Activated B cell treated with CpG ODN at 0.5 μM for 24 hours (primary cell): Measurements from ENCODE around the gene SLC9A7. TPM values are rescaled to one million over a fixed set of nuclear protein-coding genes. Genes with fewer than 3 reads are reported as not detected.

Experiments used
- ATAC-seq: fragments of 200-7000 bp; cut with Tn5 transposase; one replicate; pipeline ENCODE4 v1.10.0; 2021; ENCODE audit warnings: low read depth, mild to moderate bottlenecking, moderate library complexity
- CTCF ChIA-PET: fragments of 350-600 bp; sonication (Branson Sonifier 250); formaldehyde crosslinking; loops from one replicate; lab custom pipeline; 2021; ENCODE audit warnings: antibody characterized with exemption; lab: Charles Lee
- POLR2A ChIA-PET: fragments of 350-600 bp; sonication (Branson Sonifier 250); formaldehyde crosslinking; loops from one replicate; lab custom pipeline; 2021; ENCODE audit warnings: antibody characterized with exemption; lab: Charles Lee
- DNase-seq: peaks from one replicate; pipeline ENCODE4 v3.0.0; 2022
- H3K27ac Mint-ChIP-seq: one replicate; pipeline ENCODE4 v1.8.0; 2020; ENCODE audit warnings: mixed read lengths
- H3K27me3 Mint-ChIP-seq: one replicate; pipeline ENCODE4 v1.8.0; 2021; ENCODE audit warnings: mixed read lengths
- H3K36me3 Mint-ChIP-seq: one replicate; pipeline ENCODE4 v1.8.0; 2021; ENCODE audit warnings: low read depth, mixed read lengths
- H3K4me1 Mint-ChIP-seq: one replicate; pipeline ENCODE4 v1.8.0; 2021; ENCODE audit warnings: mixed read lengths
- H3K4me3 Mint-ChIP-seq: one replicate; pipeline ENCODE4 v1.8.0; 2020; ENCODE audit warnings: mild to moderate bottlenecking, mixed read lengths
- H3K9me3 Mint-ChIP-seq: one replicate; pipeline ENCODE4 v1.8.0; 2020; ENCODE audit warnings: mixed read lengths
- intact Hi-C: fragments of 100-400 bp; cut with micrococcal nuclease; formaldehyde crosslinking; loops from one replicate; pipeline ENCODE4 v1.15.1; 2024
- total RNA-seq: library from RNA; stranded (reverse); gene quantifications from 2 replicates; pipeline ENCODE4 v1.2.3, GENCODE V29; 2022
- TF ChIP-seq, protein P1 (sequence below): fragments of 200-600 bp; IDR thresholded peaks from one replicate; pipeline ENCODE4 v1.8.0; 2022; ENCODE audit warnings: antibody characterized with exemption, mild to moderate bottlenecking

The SLC9A7 gene
- total RNA-seq, 1 donor from 2014 or later = 55.1 TPM

- POLR2A ChIA-PET = no interaction called here
- Mint-ChIP-seq H3K9me3 (no peaks in the 10 kb centered on the region), H3K36me3 (peaks cover 10% of the 10 kb centered on the region), H3K4me3 (no peak overlapping the region), H3K27me3 (no peaks in the 10 kb centered on the region), H3K4me1 (peaks cover 15% of the 10 kb centered on the region), H3K27ac (no peak overlapping the region)
- TF ChIP-seq, protein P1, sequence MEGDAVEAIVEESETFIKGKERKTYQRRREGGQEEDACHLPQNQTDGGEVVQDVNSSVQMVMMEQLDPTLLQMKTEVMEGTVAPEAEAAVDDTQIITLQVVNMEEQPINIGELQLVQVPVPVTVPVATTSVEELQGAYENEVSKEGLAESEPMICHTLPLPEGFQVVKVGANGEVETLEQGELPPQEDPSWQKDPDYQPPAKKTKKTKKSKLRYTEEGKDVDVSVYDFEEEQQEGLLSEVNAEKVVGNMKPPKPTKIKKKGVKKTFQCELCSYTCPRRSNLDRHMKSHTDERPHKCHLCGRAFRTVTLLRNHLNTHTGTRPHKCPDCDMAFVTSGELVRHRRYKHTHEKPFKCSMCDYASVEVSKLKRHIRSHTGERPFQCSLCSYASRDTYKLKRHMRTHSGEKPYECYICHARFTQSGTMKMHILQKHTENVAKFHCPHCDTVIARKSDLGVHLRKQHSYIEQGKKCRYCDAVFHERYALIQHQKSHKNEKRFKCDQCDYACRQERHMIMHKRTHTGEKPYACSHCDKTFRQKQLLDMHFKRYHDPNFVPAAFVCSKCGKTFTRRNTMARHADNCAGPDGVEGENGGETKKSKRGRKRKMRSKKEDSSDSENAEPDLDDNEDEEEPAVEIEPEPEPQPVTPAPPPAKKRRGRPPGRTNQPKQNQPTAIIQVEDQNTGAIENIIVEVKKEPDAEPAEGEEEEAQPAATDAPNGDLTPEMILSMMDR = no peak
- CTCF ChIA-PET = no interaction called here
- intact Hi-C loops = no loop called here
- ATAC-seq (no peak), DNase-seq (no peak)
Observed at GRCh38 chrX:46588263-46588662, 170.7 kb downstream of the SLC9A7 start.

DNA sequence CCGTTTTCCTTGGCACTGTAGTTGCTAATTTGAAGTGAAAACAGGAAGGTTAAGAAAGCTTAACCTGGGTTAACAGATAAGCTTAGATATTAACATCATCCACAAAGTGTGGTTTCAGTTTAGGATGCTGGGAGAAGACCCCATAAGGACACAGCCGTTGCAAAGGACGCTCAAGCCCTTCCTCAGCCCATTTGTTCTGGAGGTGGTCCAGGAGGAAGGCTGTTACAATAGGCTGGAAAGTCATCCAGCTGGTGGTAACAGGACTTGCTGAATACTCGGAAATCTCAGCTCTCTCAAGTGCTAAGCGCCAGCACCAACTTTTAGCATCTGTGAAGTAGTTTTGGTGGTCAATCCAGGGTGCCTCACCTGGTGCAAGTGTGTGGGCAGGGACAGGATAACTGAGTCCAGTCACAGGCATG is 171.2 kb downstream of the SLC9A7 start:
- intact Hi-C loops = no loop called here
- TF ChIP-seq, protein P1 = no peak
- ATAC-seq (no peak), DNase-seq (no peak)
- Mint-ChIP-seq H3K27ac (no peak overlapping the region), H3K4me3 (no peak overlapping the region), H3K4me1 (peaks cover 15% of the 10 kb centered on the region), H3K27me3 (no peaks in the 10 kb centered on the region), H3K9me3 (no peaks in the 10 kb centered on the region), H3K36me3 (peaks cover 10% of the 10 kb centered on the region)
- CTCF ChIA-PET = no interaction called here
- POLR2A ChIA-PET = interaction anchor here (0.9 kb wide), 1 partner anchor 11 kb away, joined by 3 read pairs; no protein-coding TSS in a partner anchor

GRCh38 chrX:46587158-46587557 is 171.8 kb downstream of the SLC9A7 start:
- H3K27ac Mint-ChIP-seq = no peak overlapping the region
- ATAC-seq = no peak
- POLR2A ChIA-PET = interaction anchor here (0.9 kb wide), 1 partner anchor 11 kb away, joined by 3 read pairs; no protein-coding TSS in a partner anchor

GRCh38 chrX:46584736-46585135 is 174.2 kb downstream of the SLC9A7 start:
- ChIA-PET POLR2A (no interaction called here), CTCF (no interaction called here)
- DNase-seq = no peak
- Mint-ChIP-seq H3K4me3 (no peak overlapping the region), H3K27me3 (no peaks in the 10 kb centered on the region), H3K27ac (no peak overlapping the region), H3K4me1 (peaks cover 17% of the 10 kb centered on the region), H3K36me3 (peaks cover 9% of the 10 kb centered on the region), H3K9me3 (no peaks in the 10 kb centered on the region)
- intact Hi-C loops = no loop called here
- TF ChIP-seq, protein P1 = no peak
- ATAC-seq = no peak

More at GRCh38 chrX:46587158-46587557, 171.8 kb downstream of the SLC9A7 start:
- CTCF ChIA-PET = no interaction called here
- H3K4me1 Mint-ChIP-seq = peaks cover 15% of the 10 kb centered on the region
- no peak for DNase-seq
- no peaks in the 10 kb centered on the region for H3K27me3 Mint-ChIP-seq
- H3K36me3 Mint-ChIP-seq = peaks cover 10% of the 10 kb centered on the region
- H3K4me3 Mint-ChIP-seq = no peak overlapping the region
- TF ChIP-seq, protein P1 = no peak
- H3K9me3 Mint-ChIP-seq = no peaks in the 10 kb centered on the region
- intact Hi-C loops = no loop called here

- ATAC-seq (no peak), DNase-seq (no peak)
- Mint-ChIP-seq H3K27ac (no peak overlapping the region), H3K4me3 (no peak overlapping the region), H3K4me1 (peaks cover 15% of the 10 kb centered on the region), H3K36me3 (peaks cover 20% of the 10 kb centered on the region), H3K27me3 (no peaks in the 10 kb centered on the region), H3K9me3 (no peaks in the 10 kb centered on the region)
- CTCF ChIA-PET = no interaction called here
- TF ChIP-seq, protein P1 = no peak
- intact Hi-C loops = no loop called here
- POLR2A ChIA-PET = no interaction called here
Observed at GRCh38 chrX:46582966-46583365, 176.0 kb downstream of the SLC9A7 start.
